Prostate gland (tissue), 2 donors: Measurements from ENCODE around the gene SLC9A7. TPM values are rescaled to one million over a fixed set of nuclear protein-coding genes. Genes with fewer than 3 reads are reported as not detected.

ENCODE experiments used
- DNase-seq: peaks from one replicate; pipeline ENCODE4 v3.0.0-alpha.2; 2019; ENCODE audit warnings: low spot score
- H3K27ac ChIP-seq, 2 donors: fragments of 200-600 bp; sonication (generic); 2 replicates each; pipeline ENCODE4 v1.5.1; 2017 to 2019
- H3K27me3 ChIP-seq: fragments of 200-600 bp; sonication (generic); replicated peaks from 2 replicates; pipeline ENCODE4 v1.5.1; 2019; ENCODE audit not compliant: insufficient read depth
- H3K36me3 ChIP-seq, 2 donors: fragments of 200-600 bp; sonication (generic); 1 replicate in 1 of 2; 2 replicates in 1 of 2; pipeline versions ENCODE4 v1.5.1 to v1.8.1; 2017 to 2019
- H3K4me1 ChIP-seq: fragments of 200-600 bp; sonication (generic); replicated peaks from 2 replicates; pipeline ENCODE4 v1.5.1; 2019
- H3K4me3 ChIP-seq, 2 donors: fragments of 200-600 bp; sonication (generic); 2 replicates each; pipeline ENCODE4 v1.5.1; 2017 to 2019
- H3K9me3 ChIP-seq: fragments of 200-600 bp; sonication (generic); 2 replicates; pipeline ENCODE4 v1.5.1; 2017
- POLR2A ChIP-seq: fragments of 450-650 bp; IDR thresholded peaks from one replicate; pipeline ENCODE4 v1.6.1; 2016; ENCODE audit warnings: antibody characterized with exemption, mild to moderate bottlenecking
- POLR2AphosphoS5 ChIP-seq: sonication (generic); formaldehyde crosslinking; IDR thresholded peaks from one replicate; pipeline ENCODE4 v1.6.1; 2017; ENCODE audit warnings: antibody characterized with exemption
- WGBS: methylation state at CpG from one replicate; pipeline ENCODE4 v1.1.5; 2018; 5-methylcytosine and 5-hydroxymethylcytosine counted together
- intact Hi-C: fragments of 100-400 bp; cut with DNase I; formaldehyde crosslinking; loops from one replicate; pipeline ENCODE4 v1.14.2; 2022
- total RNA-seq, 2 donors: library from RNA; depleted of rRNA; stranded (reverse); fragments of >200 nt; gene quantifications; one replicate each; pipeline ENCODE4 v1.1.0, GENCODE V29; 2016
- TF ChIP-seq, protein P1 (sequence below), 4 experiments: fragments of 200-600 bp in 2 of 4; fragments of 450-650 bp in 2 of 4; sonication (generic) in 2 of 4; IDR thresholded peaks; 1 replicate in 3 of 4; 2 replicates in 1 of 4; pipeline ENCODE4 v1.5.1; 2016 to 2019; ENCODE audit warnings: antibody characterized with exemption in 4 of 4, mild to moderate bottlenecking in 2 of 4, moderate library complexity in 2 of 4

SLC9A7 gene
- total RNA-seq, 2 donors from 2014 or later, result 16.5 to 36.5 TPM

- no peaks in the 10 kb centered on the region for H3K4me1 ChIP-seq
- H3K9me3 ChIP-seq, result no peaks in the 10 kb centered on the region
- H3K36me3 ChIP-seq, result no peaks in the 10 kb centered on the region
- no peaks in the 10 kb centered on the region for H3K27me3 ChIP-seq
- intact Hi-C loops, result no loop called here
- DNase-seq, result no peak
- H3K4me3 ChIP-seq, result no peak overlapping the region
- H3K27ac ChIP-seq, result no peak overlapping the region
- 78% methylated on average over 6 of the region's 6 CpGs for WGBS
- TF ChIP-seq POLR2AphosphoS5, result no peak
- TF ChIP-seq, protein P1, sequence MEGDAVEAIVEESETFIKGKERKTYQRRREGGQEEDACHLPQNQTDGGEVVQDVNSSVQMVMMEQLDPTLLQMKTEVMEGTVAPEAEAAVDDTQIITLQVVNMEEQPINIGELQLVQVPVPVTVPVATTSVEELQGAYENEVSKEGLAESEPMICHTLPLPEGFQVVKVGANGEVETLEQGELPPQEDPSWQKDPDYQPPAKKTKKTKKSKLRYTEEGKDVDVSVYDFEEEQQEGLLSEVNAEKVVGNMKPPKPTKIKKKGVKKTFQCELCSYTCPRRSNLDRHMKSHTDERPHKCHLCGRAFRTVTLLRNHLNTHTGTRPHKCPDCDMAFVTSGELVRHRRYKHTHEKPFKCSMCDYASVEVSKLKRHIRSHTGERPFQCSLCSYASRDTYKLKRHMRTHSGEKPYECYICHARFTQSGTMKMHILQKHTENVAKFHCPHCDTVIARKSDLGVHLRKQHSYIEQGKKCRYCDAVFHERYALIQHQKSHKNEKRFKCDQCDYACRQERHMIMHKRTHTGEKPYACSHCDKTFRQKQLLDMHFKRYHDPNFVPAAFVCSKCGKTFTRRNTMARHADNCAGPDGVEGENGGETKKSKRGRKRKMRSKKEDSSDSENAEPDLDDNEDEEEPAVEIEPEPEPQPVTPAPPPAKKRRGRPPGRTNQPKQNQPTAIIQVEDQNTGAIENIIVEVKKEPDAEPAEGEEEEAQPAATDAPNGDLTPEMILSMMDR (IDR thresholded peaks at IDR 0.05), result no peak
- no peak for TF ChIP-seq POLR2A
Measured at GRCh38 chrX:46597771-46598170, 161.1 kb downstream of the SLC9A7 start.

- TF ChIP-seq, protein P1 (IDR thresholded peaks at IDR 0.05), result no peak
- TF ChIP-seq POLR2A (no peak), POLR2AphosphoS5 (no peak)
- Histone ChIP-seq H3K4me1 (no peaks in the 10 kb centered on the region), H3K27me3 (no peaks in the 10 kb centered on the region), H3K9me3 (no peaks in the 10 kb centered on the region), H3K36me3 (no peaks in the 10 kb centered on the region), H3K4me3 (no peak overlapping the region), H3K27ac (no peak overlapping the region)
- DNase-seq, result no peak
- 91% methylated on average over 8 of the region's 8 CpGs for WGBS
- intact Hi-C loops, result no loop called here
Measured at GRCh38 chrX:46597208-46597607, 161.7 kb downstream of the SLC9A7 start.

GRCh38 chrX:46595084-46595483 lies 163.8 kb downstream of the SLC9A7 start:
- WGBS, result 88% methylated on average over 1 of the region's 1 CpG
- TF ChIP-seq POLR2A (no peak), POLR2AphosphoS5 (no peak)
- TF ChIP-seq, protein P1 (IDR thresholded peaks at IDR 0.05), result no peak
- H3K27me3 ChIP-seq, result no peaks in the 10 kb centered on the region
- no peaks in the 10 kb centered on the region for H3K4me1 ChIP-seq
- intact Hi-C loops, result no loop called here
- no peak for DNase-seq
- H3K27ac ChIP-seq, result no peak overlapping the region
- no peak overlapping the region for H3K4me3 ChIP-seq
- no peaks in the 10 kb centered on the region for H3K9me3 ChIP-seq
- no peaks in the 10 kb centered on the region for H3K36me3 ChIP-seq

- TF ChIP-seq POLR2A, result no peak
- TF ChIP-seq POLR2AphosphoS5, result no peak
- TF ChIP-seq, protein P1 (IDR thresholded peaks at IDR 0.05), result no peak
- no peak overlapping the region for H3K27ac ChIP-seq
- H3K27me3 ChIP-seq, result no peaks in the 10 kb centered on the region
- no peaks in the 10 kb centered on the region for H3K4me1 ChIP-seq
- 58% methylated on average over 7 of the region's 7 CpGs for WGBS
- H3K36me3 ChIP-seq, result no peaks in the 10 kb centered on the region
- DNase-seq, result peak; percentile 6
- H3K4me3 ChIP-seq, result no peak overlapping the region
- intact Hi-C loops, result no loop called here
- H3K9me3 ChIP-seq, result no peaks in the 10 kb centered on the region
Measured at GRCh38 chrX:46589977-46590723, 168.8 kb downstream of the SLC9A7 start.

DNA sequence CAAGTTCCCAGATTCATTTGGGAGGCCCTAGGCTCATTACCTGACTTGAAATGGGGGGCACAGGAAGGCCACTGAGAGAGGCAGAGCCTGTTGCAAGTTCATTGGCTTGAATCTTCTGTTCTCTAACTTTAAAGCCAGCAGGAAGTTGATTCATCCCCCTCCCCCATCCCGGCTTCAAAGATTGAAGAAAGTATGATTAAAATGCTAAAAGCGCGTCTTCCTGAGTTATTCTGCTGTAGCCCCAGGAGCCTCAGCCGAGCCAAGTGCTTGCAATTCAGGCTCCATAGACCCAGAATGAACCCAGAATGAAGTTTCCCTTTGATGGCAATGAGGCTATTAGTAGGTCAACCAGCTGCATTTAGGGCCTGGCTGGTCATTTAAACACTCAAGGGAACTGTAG lies 170.7 kb downstream of the SLC9A7 start:
- intact Hi-C loops, result no loop called here
- no peaks in the 10 kb centered on the region for H3K4me1 ChIP-seq
- no peak overlapping the region for H3K4me3 ChIP-seq
- no peaks in the 10 kb centered on the region for H3K27me3 ChIP-seq
- H3K9me3 ChIP-seq, result no peaks in the 10 kb centered on the region
- no peak for DNase-seq
- H3K36me3 ChIP-seq, result no peaks in the 10 kb centered on the region
- 25% methylated on average over 4 of the region's 4 CpGs for WGBS
- H3K27ac ChIP-seq, result no peak overlapping the region
- TF ChIP-seq, protein P1 (IDR thresholded peaks at IDR 0.05), result no peak
- no peak for TF ChIP-seq POLR2A
- no peak for TF ChIP-seq POLR2AphosphoS5
